ENCODE data around the gene HDAC10.

GRCh38 chr22:50299785-50300619, 48.9 kb upstream of the HDAC10 start:
- TF ChIP-seq CTCF (IDR thresholded peaks at IDR 0.05 in 8 of 11, conservative IDR thresholded peaks at IDR 0.05 in 3 of 11): no peak
- TF ChIP-seq POLR2AphosphoS5 (IDR thresholded peaks at IDR 0.05): peak in 2 of 3 donors; percentile 60 to 74
